Coronary artery (tissue), 2 donors: ENCODE measurements around the gene ASB15.

ENCODE experiments used
- DNase-seq: peaks from one replicate; pipeline ENCODE4 v3.0.0-alpha.2; 2017; ENCODE audit warnings: low spot score
- H3K27ac ChIP-seq, 2 donors: fragments of 200-600 bp; sonication (generic); one replicate each; pipeline ENCODE4 v1.5.1; 2016 to 2019
- H3K4me3 ChIP-seq: fragments of 200-600 bp; sonication (generic); 2 replicates; pipeline ENCODE4 v1.5.1; 2016; ENCODE audit warnings: mild to moderate bottlenecking, moderate library complexity
- CTCF ChIP-seq: fragments of 200-600 bp; sonication (generic); IDR thresholded peaks from one replicate; pipeline ENCODE4 v1.5.1; 2019; ENCODE audit warnings: antibody characterized with exemption

The ASB15 gene

DNA sequence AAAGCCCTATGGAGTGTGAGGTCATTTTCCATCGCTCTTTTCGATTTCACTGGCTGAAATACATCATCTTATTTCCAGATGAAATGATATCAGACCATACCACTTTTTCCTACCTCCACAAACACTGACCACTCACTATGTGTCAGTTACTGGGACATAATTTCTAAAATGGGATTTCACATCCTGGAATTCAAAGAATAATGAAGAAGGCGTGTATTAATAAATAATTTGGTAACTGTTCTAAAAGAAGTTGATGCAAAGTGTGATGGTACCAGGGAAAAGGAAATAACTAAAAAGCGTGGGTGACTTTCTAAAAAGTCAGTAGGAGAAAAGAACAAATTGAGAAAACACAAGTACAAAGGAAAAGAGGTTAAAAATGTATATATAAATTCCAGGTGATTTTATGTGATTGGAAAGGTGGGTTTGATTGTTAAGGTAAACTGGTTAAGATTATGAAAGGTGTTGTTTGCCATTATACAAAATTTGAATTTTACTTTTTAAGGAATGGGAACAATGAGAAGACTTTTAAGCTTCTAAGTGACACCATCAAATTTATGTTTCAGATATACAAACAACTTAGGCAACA is 43.2 kb upstream of the ASB15 start:
- no peak for DNase-seq

DNA sequence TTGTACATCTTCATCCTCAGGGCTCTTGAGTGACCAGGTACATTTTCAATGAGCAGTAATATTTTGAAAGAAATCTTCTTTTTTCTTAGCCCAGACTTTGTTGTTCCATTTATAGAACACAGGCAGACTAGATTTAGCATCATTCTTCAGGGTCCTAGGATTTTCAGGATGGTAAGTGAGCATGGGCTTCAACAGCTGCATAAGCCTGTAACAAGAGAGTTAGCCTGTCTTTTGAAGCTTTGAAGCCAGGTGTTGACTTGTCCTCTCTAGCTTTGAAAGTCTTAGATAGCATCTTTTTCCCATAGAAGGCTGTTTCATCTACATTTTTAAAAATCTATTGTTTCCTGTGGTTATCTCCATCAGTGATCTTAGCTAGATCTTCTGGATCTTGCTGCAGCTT is 39.5 kb upstream of the ASB15 start:
- no peak for DNase-seq
- Histone ChIP-seq H3K27ac (no peak overlapping the region), H3K4me3 (no peak overlapping the region)
- no peak for TF ChIP-seq CTCF

More for the DNA sequence above, 43.2 kb upstream of the ASB15 start:
- Histone ChIP-seq H3K27ac (peak overlapping the region; percentile 84 to 92), H3K4me3 (peak overlapping the region; percentile 86)
- TF ChIP-seq CTCF, result no peak

DNA sequence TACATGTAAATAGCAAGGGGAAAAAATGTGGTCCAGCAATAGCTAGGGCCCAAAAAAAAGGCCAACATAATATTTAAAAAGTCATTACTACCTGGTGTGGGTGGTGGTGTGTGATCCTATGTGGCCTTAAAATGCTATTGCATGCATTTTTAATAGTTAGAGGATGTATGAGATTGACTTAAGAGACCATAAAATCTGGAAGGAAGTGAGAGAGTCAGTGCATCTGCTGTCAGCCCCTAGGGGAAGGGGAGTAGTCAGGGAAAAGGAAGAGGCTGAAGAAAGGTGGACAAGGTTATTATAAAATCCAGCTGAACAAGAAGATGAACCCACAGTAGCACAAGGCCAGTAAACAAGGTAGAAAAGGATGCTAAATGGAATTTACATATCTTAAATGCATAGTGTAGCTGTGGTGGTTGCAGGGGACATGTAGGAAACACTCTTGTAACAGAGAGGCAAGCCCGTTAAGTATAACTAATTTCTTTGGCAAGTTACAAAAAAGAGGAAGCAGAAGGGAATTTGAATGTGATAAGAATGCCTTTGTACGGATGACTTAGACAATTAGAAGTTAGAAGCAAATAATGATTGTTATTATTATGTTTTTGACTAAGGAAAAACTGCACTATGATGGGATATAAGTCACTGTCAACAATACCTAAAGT is 32.1 kb upstream of the ASB15 start:
- H3K27ac ChIP-seq, result no peak overlapping the region
- TF ChIP-seq CTCF, result no peak
- no peak for DNase-seq
- no peak overlapping the region for H3K4me3 ChIP-seq

GRCh38 chr7:123570390-123571182 is 31.0 kb upstream of the ASB15 start:
- no peak overlapping the region for H3K27ac ChIP-seq
- TF ChIP-seq CTCF, result no peak
- no peak for DNase-seq
- H3K4me3 ChIP-seq, result no peak overlapping the region

DNA sequence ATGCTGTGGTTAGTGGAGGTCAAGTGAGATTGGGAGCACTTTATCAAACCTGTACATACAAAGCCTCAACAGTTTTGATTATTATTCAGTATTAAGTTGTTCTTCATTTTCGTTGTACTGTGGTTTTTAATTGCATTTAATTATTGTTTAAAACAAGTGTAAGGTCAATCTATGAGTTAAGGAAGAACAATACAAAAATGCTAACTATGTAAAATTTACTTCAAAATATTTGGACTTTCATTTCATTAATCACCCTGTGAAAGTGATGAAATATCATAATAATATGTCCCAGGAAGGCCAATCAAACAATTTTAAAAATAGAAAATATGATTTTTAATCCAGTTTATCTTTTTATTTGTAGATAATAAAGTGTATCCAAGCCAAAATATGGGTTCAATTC is 30.4 kb upstream of the ASB15 start:
- DNase-seq, result no peak
- Histone ChIP-seq H3K27ac (no peak overlapping the region), H3K4me3 (no peak overlapping the region)
- no peak for TF ChIP-seq CTCF

- no peak for DNase-seq
- TF ChIP-seq CTCF, result no peak
- no peak overlapping the region for H3K27ac ChIP-seq
- no peak overlapping the region for H3K4me3 ChIP-seq
Observed at GRCh38 chr7:123571684-123572083, 29.9 kb upstream of the ASB15 start.
